ENCODE data around the gene PRKCE.

Gene PRKCE

DNA sequence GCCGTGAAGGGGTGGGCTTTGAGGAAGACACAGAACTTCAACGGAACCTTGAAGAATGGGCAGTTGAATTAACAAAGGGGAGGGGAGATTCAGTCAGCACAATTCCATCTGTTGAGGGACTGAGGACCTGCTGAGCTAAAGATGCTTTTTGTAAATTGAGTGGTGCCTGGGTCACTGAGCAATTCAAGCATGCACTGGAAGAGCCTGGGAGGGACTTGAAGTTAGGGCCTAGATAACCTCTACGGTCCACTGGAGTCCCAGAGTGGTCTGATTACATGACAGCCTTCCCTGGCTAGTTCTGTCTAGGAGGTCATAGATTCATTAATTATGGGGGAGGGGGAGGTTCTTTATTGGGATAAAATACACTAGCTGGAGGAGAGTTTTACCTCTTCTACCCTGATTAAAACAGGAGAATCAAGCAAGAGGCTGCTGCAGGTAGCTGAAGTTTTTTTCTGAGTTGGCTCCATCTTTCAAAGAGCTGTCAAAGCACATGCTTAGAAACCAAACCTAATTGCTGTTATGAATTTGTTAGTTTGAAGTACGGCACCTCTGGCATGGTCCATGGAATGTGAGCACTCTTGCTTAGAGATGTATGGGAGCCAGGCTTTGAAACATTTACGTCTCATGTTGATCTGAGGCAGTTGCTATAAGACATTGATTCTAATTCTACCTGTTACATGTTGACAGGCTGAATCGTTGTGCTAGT is 290.2 kb downstream of the PRKCE start:
- no peak for DNase-seq (ENCODE audit: low read depth)

DNA sequence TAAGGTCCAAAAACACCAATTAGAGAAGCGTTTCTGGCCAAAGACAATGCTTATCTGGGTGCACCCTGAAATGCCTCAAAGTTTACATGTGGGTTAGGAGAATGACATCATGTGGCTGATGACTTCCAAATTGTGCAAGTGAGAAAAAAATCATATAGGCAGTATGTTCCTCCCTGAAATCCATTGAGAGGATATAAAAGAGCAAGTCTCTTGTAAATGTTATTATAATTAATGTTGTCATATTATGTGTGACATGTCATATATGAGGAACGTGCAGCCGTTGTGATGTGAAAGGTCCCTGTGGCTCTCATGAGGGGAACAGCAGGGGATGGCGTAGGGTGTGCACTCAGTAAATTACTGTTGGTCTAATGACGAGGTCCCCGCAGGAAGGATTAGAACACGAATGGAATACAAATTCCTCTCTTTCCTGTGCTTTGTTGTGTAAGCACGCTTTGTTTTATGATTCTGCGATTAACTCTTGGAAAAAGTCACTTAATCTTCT is 290.8 kb downstream of the PRKCE start:
- no peak for DNase-seq (ENCODE audit: low read depth)

DNA sequence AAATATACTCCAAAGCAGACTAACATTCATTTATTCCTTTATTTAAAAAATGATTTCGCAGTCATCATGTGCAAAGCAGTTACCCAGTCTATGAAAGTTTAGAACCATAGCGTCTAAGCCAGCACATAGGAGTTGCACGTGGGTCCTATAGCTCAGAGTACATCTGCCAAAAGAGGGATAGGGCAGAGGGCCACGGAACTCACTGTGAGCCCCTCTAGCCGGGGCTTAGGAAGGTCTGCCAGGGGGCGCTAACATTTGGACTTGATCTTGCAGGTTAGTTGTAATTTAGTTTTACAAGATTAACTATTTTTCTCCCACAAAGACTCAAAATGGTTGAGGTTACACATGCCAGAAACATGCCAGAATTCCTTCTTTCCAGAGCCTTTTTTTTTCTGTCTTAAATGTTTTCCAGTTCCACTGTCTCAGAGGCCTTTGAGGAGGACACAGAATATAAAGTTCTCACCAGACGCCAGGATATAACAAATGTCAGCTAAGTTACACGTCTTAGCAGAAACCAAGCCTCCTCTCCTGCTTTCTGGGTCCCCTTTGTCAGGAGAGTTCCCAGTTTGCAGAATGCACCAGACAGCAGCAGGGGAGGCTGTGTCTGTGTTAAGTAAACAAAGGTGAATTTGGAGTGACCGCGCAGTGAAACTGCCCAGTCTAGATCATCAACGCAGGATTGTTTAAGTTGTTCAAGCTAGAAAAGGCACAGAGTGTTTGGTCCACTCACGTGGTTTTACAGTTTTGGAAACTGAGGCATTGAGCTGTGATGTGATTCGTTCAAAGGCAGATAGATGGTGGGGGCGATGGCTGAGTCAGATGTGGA is 292.0 kb downstream of the PRKCE start:
- DNase-seq (ENCODE audit: low read depth): no peak

DNA sequence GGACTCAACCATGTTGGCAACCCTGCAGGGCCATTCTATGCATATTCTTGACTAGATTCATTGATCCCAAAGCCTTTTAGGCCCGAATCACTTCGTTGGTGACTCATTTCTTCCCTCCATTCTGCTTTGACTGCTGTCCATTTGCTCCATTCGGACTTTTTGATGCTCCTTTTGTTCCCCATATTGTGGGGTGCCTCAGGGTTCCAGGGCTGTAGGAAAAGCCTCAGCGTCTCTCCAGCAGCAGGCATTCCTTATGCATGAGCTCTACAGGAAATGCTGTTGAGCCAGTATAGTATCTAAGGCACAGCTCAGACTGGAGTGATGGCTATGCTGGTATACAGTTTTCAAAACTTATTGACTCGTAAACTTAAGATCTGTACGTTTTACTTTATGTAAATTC is 292.6 kb downstream of the PRKCE start:
- DNase-seq (ENCODE audit: low read depth): no peak

DNA sequence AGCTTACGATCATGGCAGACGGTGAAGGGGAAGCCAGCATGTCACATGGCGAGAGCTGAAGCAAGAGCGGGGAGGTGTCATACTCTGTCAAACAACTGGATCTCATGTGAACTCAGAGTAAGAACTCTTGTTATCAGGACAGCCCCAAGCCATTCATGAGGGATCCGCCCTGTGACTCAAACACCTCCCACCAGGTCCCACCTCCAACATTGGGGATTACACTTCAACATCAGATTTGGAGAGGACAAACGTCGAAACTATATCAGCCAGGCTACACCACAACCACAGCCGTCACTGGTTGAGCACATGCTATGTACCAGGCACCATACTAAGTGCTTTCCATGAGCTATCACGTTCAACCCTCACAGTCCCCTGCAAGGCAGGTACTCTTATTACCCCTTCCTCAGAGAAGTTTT is 293.8 kb downstream of the PRKCE start:
- no peak for DNase-seq (ENCODE audit: low read depth)

DNA sequence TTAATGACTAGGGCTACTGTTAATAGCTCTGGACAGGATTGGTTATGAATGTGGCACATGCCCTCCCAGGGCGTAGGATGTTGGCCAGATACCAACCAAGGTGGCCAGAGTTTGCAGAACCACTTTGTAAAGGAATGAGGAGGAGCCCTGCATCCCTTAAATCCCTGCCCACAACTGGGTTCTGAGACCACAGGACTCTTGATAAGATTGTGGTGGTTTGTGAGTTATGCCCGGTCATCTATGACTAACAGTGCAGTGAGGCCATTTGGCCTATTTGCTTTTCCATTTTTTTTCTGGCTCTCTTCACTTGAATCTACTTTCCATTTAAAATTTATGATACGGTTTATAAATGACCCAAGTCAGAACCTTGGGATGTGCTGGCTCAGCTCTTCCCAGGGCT is 294.5 kb downstream of the PRKCE start:
- no peak for DNase-seq (ENCODE audit: low read depth)

DNA sequence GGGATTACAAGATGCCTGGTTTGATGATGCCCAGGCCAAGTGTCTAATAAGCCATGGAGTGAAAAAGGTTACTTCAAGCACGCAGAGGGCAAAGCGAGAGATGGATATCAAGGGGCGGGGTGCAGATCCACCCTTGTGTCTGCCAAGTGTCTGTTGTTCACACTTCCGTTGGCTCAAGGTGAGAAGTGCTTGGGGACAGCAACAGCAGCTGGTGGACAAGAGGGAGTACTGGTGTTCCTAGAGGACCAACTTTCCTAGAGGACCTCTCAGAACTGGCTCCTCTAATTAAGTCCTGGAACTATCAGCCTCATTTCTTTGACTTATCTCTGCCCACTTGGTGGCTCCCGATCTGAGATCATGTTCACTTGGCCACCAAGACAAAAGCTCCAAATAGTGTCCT is 299.1 kb downstream of the PRKCE start:
- DNase-seq (ENCODE audit: low read depth): no peak

DNA sequence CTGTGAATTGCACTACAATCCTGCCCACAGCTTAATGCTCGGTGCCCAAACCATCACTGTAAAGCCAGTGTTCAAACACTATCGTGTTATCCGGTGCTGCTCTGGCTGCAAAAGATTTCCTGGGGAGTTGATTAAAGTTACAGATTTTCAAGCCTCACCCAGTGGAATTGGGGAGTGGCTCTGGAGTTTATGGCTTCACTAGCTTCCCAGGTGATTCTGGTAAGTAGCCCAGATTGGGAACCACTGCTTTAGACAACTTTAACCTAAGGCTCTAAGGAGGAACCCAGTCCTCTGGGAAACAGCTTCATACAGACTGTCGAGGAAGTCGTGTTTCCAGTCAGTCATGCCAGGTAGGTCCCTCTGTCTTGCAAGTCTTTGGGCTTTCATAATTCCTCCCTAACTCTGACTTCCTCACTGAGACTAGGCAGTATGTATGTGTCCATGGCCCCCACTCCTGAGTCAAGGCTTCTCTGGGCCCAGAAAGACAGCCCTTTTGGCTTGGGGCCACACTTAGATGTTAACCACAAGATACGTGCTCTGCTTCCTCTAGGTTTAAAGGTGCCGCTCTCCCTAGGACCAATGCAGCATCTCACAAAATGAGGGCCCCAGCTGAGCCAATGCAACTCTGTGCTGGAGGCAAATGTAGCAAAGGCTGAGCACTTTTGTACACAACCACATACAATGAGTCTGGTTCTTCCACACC is 299.7 kb downstream of the PRKCE start:
- DNase-seq (ENCODE audit: low read depth): no peak

DNA sequence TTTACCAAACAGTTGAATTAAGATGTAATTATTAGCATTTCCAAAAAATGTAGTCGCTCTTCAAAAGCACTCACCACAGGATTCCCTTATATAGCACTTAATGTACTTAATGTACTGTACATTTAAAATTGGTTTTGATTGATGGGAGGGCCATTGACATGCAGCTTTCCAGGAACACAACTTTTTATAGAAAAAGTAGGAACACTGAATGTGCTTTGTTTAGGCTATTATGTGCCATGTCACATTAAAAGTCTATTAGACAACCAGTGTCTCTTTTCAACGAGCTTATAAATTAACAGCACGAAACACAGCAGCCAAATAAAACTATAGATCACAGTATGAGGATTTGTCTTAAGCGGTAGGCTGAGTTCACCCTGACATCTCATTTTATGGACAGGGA is 301.1 kb downstream of the PRKCE start:
- no peak for DNase-seq (ENCODE audit: low read depth)

DNA sequence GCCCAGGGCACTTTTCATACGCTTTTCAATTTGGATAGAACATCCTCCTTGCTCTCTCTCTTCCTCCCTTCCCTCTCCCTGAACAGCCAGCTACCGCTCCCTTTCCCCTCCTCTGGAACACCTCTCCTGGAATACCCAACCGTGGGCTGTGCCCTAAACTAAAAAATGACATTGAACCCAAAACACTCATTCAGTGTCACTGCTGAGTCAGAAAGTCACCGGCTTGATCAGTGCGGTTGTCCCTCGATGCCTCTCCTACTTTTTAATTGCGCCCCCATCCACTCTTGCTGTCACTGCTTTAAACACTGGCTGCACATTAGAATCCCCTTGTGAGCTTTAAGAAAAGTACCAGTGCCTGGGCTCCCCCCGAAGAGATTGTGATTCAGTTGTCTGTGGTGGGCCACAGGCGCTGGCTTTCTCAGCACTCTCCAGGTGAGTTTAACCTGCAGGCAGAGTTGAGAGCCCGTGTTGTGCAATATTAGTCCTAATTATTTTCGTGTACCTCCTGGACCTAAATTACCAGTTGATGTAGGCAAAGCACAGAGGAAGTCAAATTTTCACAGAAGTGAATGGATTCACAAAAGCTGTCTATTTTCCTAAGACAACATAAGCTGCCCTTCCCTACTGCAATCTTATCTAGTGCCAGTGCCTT is 302.0 kb downstream of the PRKCE start:
- no peak for DNase-seq (ENCODE audit: low read depth)

DNA sequence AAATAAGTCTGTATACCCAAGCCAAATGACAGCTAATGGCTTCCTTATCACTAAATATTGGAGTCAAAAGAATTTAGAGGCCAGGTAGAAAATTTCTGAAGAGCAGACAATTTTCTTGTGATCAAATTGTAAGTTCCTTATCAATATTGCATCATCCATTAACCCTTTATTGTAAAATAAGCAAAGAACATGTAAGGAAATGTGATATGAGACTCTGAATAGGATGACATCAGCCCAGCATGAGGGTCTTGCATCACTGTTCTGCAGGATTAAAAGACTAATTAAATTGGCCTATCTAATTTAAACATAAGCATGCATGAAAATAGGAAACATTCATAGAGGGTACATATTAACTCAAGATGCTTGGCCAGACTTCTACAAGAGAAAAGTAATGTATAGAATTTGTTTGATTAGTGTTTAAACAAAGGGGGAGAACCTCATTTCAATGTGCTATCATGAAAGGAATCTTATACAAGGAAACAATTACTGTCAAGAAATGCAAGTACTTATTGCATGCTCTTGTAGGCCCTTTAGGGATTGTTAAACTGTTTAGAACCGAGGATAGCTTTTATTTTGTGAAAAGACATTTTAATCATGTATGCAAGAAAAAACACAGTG is 302.9 kb downstream of the PRKCE start:
- DNase-seq (ENCODE audit: low read depth): no peak

DNA sequence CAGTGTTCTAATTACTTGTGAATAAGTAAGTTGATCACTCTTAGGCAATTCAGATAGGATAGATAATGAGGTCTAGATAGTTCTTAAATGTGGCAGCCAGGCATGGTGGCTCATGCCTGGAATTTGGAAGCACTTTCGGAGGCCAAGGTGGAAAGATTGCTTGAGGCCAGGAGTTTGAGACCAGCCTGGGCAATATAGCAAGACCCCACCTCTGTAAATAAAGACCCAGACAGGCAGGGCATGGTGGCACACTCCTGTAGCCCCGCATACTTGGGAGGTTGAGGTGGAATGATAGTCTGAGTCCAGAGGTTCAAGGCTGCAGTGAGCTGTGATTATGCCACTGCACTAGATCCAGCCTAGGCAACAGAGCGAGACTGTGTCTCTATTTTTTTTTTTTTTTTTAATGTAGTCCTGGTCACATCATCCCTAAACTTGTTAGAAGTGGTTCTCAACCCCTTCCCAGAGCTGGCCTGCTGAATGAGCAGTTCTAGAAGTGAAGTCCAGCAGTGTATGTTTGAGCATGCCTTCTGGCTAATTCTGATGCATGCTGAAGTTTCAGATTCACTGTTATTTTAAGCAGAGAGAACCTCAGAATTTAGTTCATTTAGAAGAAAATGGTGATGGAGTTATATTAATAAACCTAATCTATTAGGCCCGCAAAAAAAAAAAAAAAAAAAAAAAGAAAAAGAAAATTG is 306.2 kb downstream of the PRKCE start:
- no peak for DNase-seq (ENCODE audit: low read depth)

DNA sequence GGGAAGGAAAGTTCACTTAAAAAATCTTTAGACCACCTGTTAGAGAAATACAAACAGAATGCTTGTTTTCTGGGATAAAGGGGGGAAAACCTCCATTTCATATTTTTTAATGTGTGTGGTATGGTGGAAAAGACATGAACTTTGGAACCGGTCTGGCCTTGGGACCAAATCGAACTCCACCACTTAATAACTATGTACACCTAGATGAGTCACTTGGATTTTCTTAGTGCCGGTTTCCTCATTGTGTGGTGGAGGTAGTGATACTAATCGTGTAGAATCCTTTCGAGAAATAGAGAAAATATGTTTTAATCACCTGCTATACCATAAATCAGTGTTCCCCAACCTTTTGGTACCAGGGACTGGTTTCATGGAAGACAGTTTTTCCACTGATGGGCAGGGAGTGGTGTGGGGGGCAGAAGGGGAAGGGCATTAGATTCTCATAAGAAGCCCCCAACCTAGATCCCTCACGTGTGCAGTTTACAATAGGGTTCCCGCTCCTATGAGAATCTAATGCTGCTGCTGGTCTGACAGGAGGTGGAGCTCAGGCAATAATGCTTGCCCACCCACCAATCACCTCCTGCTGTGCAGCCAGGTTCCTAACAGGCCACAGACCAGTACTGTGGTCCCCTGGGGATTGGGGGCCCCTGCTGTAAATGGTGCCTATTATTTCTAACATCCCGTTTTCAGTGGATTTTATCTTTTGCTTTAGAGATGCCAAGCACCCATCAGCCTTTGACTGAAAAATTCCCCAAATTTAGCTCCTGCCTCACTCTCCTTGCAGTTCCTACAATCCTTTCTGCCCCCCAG is 308.8 kb downstream of the PRKCE start:
- no peak for DNase-seq (ENCODE audit: low read depth)

DNA sequence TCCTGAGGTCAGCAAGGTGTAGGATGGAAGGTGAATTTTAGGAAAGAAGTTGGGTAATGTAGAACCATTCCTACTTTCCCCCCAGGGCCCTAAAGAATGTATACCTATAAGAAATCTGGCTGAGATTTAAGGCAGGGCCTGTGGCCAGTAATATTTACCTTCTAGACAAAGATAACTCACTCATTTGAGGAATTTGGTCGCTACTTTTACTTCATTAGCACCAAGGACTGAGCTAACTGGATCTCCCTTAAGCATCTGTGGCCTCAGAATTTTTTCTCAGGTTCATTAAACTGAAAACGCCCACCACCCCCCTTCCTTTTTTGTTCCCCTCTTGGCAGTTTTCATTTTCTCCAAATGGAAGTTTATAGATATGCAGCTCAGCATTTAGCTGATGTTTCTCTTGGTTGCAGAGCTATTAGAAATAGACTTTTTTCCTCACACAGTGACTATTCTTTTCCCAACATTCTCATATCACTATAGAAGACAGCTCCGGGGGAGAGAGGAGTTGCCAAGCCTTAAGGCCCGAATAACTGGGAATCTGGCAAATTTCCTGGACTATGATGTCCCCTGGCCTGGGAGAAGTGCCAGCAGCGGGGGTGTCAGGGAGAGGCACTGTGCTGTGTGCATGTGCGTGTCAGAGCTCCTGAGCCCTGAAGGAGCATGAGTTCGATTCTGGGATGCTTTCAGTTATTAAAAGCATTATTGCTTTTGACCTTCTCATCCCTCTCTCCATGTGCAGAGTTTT is 310.9 kb downstream of the PRKCE start:
- no peak for DNase-seq (ENCODE audit: low read depth)

DNA sequence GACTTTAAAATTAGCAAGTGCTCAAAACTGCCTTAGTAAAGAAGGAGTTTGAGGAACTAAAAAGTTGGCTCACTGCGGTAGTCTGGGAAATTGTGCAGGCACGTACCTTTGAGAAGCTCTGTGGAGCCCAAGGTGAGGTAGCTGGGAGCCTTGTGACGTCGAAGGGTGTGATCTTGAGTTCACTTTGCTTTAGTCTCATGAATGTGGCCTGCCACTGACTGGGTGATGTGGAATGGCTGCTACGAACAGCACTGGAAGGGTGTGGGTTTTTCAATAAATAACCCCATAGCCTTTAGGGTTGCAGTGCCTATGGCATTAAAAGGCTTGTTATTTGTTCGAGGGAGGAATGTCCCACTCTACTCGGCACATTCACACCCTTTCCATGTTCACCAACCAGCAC is 312.3 kb downstream of the PRKCE start:
- DNase-seq (ENCODE audit: low read depth): no peak

DNA sequence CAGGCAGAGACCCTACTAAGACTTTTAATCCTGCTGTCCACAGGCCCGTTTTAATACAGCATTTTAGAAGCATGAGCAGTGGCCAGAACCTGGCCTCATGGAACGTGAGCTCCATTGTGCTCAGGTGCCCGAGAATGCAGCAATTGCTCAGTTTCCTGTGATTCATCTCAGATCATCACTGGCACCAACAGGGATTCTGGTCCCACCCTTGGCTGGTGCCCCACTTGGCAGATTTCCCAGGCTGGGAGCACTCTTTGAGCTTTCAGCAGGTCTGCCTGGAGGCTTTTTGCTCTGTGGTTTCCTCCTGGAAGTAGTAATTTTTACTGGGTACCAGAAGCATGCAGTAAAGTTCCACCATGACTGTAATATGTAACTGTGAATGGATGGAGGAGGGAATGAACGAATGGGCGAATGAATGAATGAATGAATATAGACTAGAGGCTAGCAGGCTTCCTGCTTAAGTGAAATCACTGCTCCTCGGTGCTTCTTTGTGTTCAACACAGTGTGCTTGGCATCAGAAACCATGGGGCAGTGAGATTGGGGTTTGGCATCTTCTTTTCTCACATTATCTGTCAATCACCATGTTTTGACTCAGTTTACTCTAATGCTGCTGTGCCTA is 312.9 kb downstream of the PRKCE start:
- DNase-seq (ENCODE audit: low read depth): no peak

DNA sequence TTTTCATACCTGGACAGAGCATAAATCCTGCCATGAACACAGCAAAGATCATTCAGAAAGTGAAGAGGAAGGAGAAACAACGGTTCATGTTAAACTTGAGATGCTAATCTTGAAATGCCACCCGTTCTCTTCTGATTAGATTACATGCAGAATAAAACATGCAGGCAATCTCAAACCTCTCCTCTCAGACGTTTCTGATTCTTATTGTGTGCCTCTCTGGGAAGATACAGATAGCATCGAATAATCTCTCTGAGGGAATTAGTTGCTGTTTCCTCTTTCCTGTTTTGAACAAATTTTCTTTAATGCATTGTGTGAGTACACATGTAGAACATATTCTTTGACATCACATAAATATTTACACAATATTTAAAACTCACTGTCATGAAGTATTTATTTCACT is 313.4 kb downstream of the PRKCE start:
- DNase-seq (ENCODE audit: low read depth): no peak

DNA sequence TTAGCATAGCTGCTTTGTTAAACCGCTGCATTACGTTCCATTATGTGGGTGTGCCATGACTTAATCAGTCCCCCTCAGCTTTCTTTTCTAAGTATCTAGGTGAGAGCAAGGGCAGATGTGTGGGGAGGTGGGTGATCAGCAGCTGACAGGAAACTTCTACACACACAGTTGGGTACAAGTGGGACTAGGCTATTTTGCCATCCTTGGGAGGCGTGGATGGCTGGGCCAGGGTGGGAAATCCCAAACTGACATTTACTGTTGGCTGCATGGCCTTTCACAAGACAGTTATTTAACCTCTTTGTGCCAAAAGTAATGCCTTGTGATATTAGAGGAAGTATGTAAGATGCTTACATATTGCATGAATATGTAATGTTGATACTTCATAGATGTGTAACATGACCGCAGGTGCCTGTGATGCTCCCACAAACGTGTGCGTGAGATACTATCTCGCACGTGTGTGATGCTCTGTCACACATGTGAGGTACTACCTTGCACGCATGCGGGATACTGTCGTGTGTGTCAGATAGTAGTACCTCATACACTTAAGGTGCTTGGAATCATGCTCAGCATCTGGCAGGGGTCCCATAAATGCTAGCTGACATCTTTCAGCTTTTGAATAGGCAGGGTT is 314.5 kb downstream of the PRKCE start:
- no peak for DNase-seq (ENCODE audit: low read depth)

Data from stimulated activated CD8-positive, alpha-beta memory T cell treated with anti-CD3 and anti-CD28 coated beads, Interleukin-15, amount 100 ng/mL, for 1 hour (primary cell).